Naive thymus-derived CD4-positive, alpha-beta T cell (primary cell): Measurements from ENCODE around the gene GMDS. TPM values are rescaled to one million over a fixed set of nuclear protein-coding genes. Genes with fewer than 3 reads are reported as not detected.

ENCODE experiments used
- ATAC-seq: fragments of 150-1000 bp; cut with Tn5 transposase; 2 replicates; pipeline ENCODE4 v1.10.0; 2021; ENCODE audit warnings: mild to moderate bottlenecking, moderate library complexity
- CTCF ChIA-PET: fragments of 350-600 bp; sonication (Branson Sonifier 250); formaldehyde crosslinking; loops from one replicate; lab custom pipeline; 2021; ENCODE audit warnings: antibody characterized with exemption; lab: Charles Lee
- POLR2A ChIA-PET: fragments of 350-600 bp; sonication (Branson Sonifier 250); formaldehyde crosslinking; loops from one replicate; lab custom pipeline; 2021; ENCODE audit warnings: antibody characterized with exemption, inconsistent platforms; lab: Charles Lee
- DNase-seq, 9 donors: peaks; one replicate each; pipeline versions ENCODE4 v3.0.0 to v3.0.0-alpha.2; 2020 to 2022; ENCODE audit warnings: mixed read lengths in 1 of 9
- H3K27ac ChIP-seq: one replicate; pipeline ENCODE4 v1.7.0; 2013; ENCODE audit warnings: mild to moderate bottlenecking, low read depth, low read length, moderate library complexity
- H3K27me3 ChIP-seq, 2 donors: one replicate each; pipeline ENCODE4 v1.7.0; 2013; ENCODE audit warnings: low read length in 2 of 2, mild to moderate bottlenecking in 2 of 2, moderate library complexity in 2 of 2; ENCODE audit not compliant: control insufficient read depth in 2 of 2, insufficient read depth in 2 of 2
- H3K36me3 ChIP-seq, 3 experiments: 1 replicate in 2 of 3; 2 replicates in 1 of 3; pipeline ENCODE4 v1.7.0; 2013; ENCODE audit warnings: low read length in 3 of 3, mild to moderate bottlenecking in 3 of 3, moderate library complexity in 1 of 3; ENCODE audit not compliant: insufficient read depth in 3 of 3, control insufficient read depth in 2 of 3
- H3K4me1 ChIP-seq, 2 donors: one replicate each; pipeline ENCODE4 v1.7.0; 2013; ENCODE audit warnings: low read length in 2 of 2, mild to moderate bottlenecking in 2 of 2, moderate library complexity in 1 of 2; ENCODE audit not compliant: control insufficient read depth in 2 of 2, insufficient read depth in 2 of 2
- H3K4me3 ChIP-seq: 2 replicates; pipeline ENCODE4 v1.7.0; 2013; ENCODE audit warnings: mild to moderate bottlenecking, low read length
- H3K9me3 ChIP-seq, 3 experiments: 1 replicate in 2 of 3; 2 replicates in 1 of 3; pipeline ENCODE4 v1.7.0; 2013; ENCODE audit warnings: low read length in 3 of 3; ENCODE audit not compliant: control insufficient read depth in 2 of 3
- H3K27ac Mint-ChIP-seq, 9 donors: one replicate each; pipeline ENCODE4 v1.8.0; 2020 to 2022; ENCODE audit warnings: mixed read lengths in 9 of 9, mild to moderate bottlenecking in 8 of 9, moderate library complexity in 5 of 9, inconsistent platforms in 2 of 9
- H3K27me3 Mint-ChIP-seq, 5 donors: one replicate each; pipeline ENCODE4 v1.8.0; 2021 to 2022; ENCODE audit warnings: mixed read lengths in 5 of 5, mild to moderate bottlenecking in 1 of 5
- H3K36me3 Mint-ChIP-seq, 5 donors: one replicate each; pipeline ENCODE4 v1.8.0; 2020 to 2022; ENCODE audit warnings: mixed read lengths in 5 of 5, mild to moderate bottlenecking in 3 of 5, inconsistent platforms in 1 of 5
- H3K4me1 Mint-ChIP-seq, 7 donors: one replicate each; pipeline ENCODE4 v1.8.0; 2020 to 2022; ENCODE audit warnings: mixed read lengths in 7 of 7, mild to moderate bottlenecking in 3 of 7, inconsistent platforms in 1 of 7
- H3K4me3 Mint-ChIP-seq, 10 donors: one replicate each; pipeline ENCODE4 v1.8.0; 2020 to 2022; ENCODE audit warnings: mild to moderate bottlenecking in 10 of 10, mixed read lengths in 10 of 10, moderate library complexity in 6 of 10, inconsistent platforms in 2 of 10
- H3K9me3 Mint-ChIP-seq, 11 donors: one replicate each; pipeline ENCODE4 v1.8.0; 2020 to 2022; ENCODE audit warnings: mixed read lengths in 11 of 11, mild to moderate bottlenecking in 4 of 11, inconsistent platforms in 1 of 11, moderate library complexity in 1 of 11
- intact Hi-C, 2 donors: fragments of 100-400 bp; cut with micrococcal nuclease; formaldehyde crosslinking; loops; one replicate each; pipeline ENCODE4 v1.15.1; 2023
- polyA plus RNA-seq, 2 donors: library from polyadenylated mRNA; unstranded; fragments of 300-500 nt; fragmentation: Illumina TruSeq; gene quantifications; one replicate each; pipeline ENCODE4 v1.2.3, GENCODE V29; 2021
- total RNA-seq, 6 experiments: library from RNA in 5 of 6; stranded (reverse) in 5 of 6; gene quantifications; 1 replicate in 5 of 6; 2 replicates in 1 of 6; pipeline ENCODE4 v1.2.3 and lab custom pipeline; 2021 to 2026

GMDS gene
- total and polyA plus RNA-seq, 7 experiments from 2014 or later: 12.7 to 33.9 (median 18.3) TPM

DNA sequence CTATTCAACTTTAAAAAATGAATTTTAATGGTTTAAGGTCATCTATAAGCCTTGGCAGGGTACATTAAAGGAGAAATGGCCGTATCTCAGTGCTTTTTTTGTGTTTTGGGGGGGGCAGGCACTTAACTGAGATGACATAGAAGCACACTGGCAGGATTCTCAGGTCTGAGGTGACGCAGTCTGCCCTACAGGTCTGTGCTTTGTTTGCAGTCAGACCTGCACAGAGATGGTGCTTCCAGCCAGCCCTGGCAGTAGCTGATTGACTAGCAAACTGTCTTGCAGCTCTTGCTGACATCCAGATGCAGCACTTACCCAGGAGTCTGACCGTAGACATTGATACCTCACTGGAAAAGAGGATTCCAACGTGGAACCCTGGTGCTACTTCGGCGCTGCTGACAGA is 386.5 kb downstream of the GMDS start:
- Mint-ChIP-seq H3K9me3 (no peaks in the 10 kb centered on the region), H3K4me3 (no peak overlapping the region), H3K27me3 (no peaks in the 10 kb centered on the region), H3K4me1 (peaks cover 0 to 4% (median 0%) of the 10 kb centered on the region in 7 donors), H3K27ac (no peak overlapping the region), H3K36me3 (peaks cover 0 to 13% (median 1%) of the 10 kb centered on the region in 5 donors)
- Histone ChIP-seq H3K4me1 (no peaks in the 10 kb centered on the region), H3K9me3 (no peaks in the 10 kb centered on the region), H3K4me3 (no peak overlapping the region), H3K36me3 (no peaks in the 10 kb centered on the region), H3K27me3 (no peaks in the 10 kb centered on the region), H3K27ac (no peak overlapping the region)
- intact Hi-C loops: no loop called here
- ChIA-PET POLR2A (no interaction called here), CTCF (no interaction called here)
- ATAC-seq (no peak), DNase-seq (no peak)

DNA sequence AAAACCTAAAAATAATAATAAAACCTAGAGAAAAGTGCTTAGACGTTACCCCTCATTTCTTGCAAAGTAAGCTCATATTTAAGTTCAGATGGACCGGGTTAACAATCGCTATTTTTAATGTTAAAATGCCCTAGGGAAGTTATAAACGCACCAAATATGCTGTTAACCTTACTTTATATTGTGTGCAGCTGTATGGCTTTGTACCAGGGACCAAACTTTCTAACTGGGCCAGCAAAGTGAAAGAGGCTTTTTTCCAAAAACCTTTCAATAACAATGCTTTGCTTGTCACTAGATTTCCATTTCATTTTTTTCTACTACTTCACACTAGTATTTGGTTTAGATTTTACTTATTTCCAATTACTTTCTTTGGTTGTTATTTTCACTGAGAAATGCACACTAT is 387.2 kb downstream of the GMDS start:
- Histone ChIP-seq H3K36me3 (no peaks in the 10 kb centered on the region), H3K27ac (no peak overlapping the region), H3K9me3 (no peaks in the 10 kb centered on the region), H3K4me1 (no peaks in the 10 kb centered on the region), H3K27me3 (no peaks in the 10 kb centered on the region), H3K4me3 (no peak overlapping the region)
- intact Hi-C loops: no loop called here
- no peak overlapping the region for H3K27ac Mint-ChIP-seq
- H3K4me3 Mint-ChIP-seq: no peak overlapping the region
- peaks cover 0 to 13% (median 4%) of the 10 kb centered on the region in 5 donors for H3K36me3 Mint-ChIP-seq
- H3K27me3 Mint-ChIP-seq: no peaks in the 10 kb centered on the region
- ChIA-PET POLR2A (no interaction called here), CTCF (no interaction called here)
- H3K9me3 Mint-ChIP-seq: no peaks in the 10 kb centered on the region
- peaks cover 0 to 4% (median 0%) of the 10 kb centered on the region in 7 donors for H3K4me1 Mint-ChIP-seq
- no peak for DNase-seq
- no peak for ATAC-seq

DNA sequence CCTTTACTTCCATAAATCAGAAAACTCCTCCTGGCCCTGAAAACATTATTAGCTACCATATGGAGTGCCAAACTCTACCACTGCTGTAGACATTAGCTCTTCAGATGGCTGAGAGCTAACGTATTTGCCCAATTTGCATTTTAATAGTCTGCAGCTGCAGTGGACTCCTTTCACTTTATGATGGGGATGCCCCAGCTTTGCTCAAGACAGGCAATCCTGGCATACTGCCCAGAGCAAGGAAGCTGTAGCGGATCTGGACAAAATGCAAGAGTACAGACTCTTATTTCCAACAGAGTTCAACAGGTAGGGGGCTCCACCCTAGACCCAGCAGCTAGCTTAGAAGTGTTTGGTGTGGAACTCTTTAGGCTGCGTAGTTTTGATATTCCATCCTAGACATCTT is 389.0 kb downstream of the GMDS start:
- Mint-ChIP-seq H3K9me3 (no peaks in the 10 kb centered on the region), H3K27ac (no peak overlapping the region), H3K4me3 (no peak overlapping the region), H3K36me3 (peaks cover 0 to 10% (median 4%) of the 10 kb centered on the region in 5 donors), H3K27me3 (no peaks in the 10 kb centered on the region), H3K4me1 (peaks cover 0 to 4% (median 0%) of the 10 kb centered on the region in 7 donors)
- intact Hi-C loops: no loop called here
- H3K27ac ChIP-seq: no peak overlapping the region
- no peak for DNase-seq
- H3K27me3 ChIP-seq: no peaks in the 10 kb centered on the region
- no peaks in the 10 kb centered on the region for H3K9me3 ChIP-seq
- ChIA-PET POLR2A (no interaction called here), CTCF (no interaction called here)
- H3K4me3 ChIP-seq: no peak overlapping the region
- H3K36me3 ChIP-seq: no peaks in the 10 kb centered on the region
- peak; percentile 27 for ATAC-seq
- H3K4me1 ChIP-seq: no peaks in the 10 kb centered on the region

DNA sequence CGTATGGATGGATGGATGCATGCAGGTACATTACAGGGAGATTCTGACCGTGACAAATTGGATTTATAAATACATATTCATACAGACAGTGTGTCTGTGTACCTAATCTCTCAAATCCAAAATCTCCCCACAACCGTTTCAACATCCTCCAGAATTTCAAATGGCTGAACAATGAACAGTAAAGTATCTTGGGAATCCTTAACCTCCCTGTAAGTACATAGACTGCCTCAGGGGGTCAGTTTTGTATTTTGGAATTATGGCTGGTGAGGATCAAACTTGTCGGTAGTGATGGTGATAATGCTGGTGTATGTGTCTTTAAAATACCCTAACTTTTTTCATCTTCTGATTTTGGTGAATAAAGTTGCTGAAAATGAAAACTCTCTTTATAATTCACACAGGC is 389.5 kb downstream of the GMDS start:
- intact Hi-C loops: no loop called here
- H3K4me3 ChIP-seq: no peak overlapping the region
- DNase-seq: no peak
- Mint-ChIP-seq H3K27ac (no peak overlapping the region), H3K4me1 (peaks cover 0 to 4% (median 0%) of the 10 kb centered on the region in 7 donors), H3K4me3 (no peak overlapping the region), H3K27me3 (no peaks in the 10 kb centered on the region), H3K36me3 (peaks cover 0 to 7% (median 4%) of the 10 kb centered on the region in 5 donors), H3K9me3 (no peaks in the 10 kb centered on the region)
- ATAC-seq: no peak
- ChIA-PET CTCF (no interaction called here), POLR2A (no interaction called here)
- no peaks in the 10 kb centered on the region for H3K9me3 ChIP-seq
- no peaks in the 10 kb centered on the region for H3K36me3 ChIP-seq
- no peak overlapping the region for H3K27ac ChIP-seq
- no peaks in the 10 kb centered on the region for H3K27me3 ChIP-seq
- no peaks in the 10 kb centered on the region for H3K4me1 ChIP-seq

DNA sequence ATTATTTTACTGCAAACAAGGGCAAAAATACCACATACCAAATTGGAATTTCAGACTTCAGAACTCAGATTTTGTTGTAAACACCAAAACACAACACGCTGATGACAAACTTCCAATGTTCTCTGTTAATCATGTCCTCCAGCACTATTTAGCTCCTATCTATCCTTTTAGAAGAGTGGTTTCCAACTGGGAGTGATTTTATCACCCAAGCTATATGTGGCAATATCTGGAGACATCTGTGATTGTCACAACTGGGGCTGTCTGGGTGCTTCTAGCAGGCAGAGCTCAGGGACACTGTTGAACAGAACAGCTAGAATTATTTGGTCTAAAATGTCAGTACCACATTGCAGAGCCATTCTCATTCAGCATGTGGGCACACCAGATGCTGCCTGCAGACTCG is 391.1 kb downstream of the GMDS start:
- intact Hi-C loops: no loop called here
- DNase-seq (no peak), ATAC-seq (no peak)
- Mint-ChIP-seq H3K4me3 (no peak overlapping the region), H3K36me3 (peaks cover 0 to 12% (median 4%) of the 10 kb centered on the region in 5 donors), H3K27me3 (no peaks in the 10 kb centered on the region), H3K27ac (no peak overlapping the region), H3K4me1 (peaks cover 0 to 4% (median 0%) of the 10 kb centered on the region in 7 donors), H3K9me3 (no peaks in the 10 kb centered on the region)
- POLR2A ChIA-PET: no interaction called here
- Histone ChIP-seq H3K27me3 (no peaks in the 10 kb centered on the region), H3K36me3 (no peaks in the 10 kb centered on the region), H3K27ac (no peak overlapping the region), H3K9me3 (no peaks in the 10 kb centered on the region), H3K4me1 (no peaks in the 10 kb centered on the region), H3K4me3 (no peak overlapping the region)
- CTCF ChIA-PET: no interaction called here

DNA sequence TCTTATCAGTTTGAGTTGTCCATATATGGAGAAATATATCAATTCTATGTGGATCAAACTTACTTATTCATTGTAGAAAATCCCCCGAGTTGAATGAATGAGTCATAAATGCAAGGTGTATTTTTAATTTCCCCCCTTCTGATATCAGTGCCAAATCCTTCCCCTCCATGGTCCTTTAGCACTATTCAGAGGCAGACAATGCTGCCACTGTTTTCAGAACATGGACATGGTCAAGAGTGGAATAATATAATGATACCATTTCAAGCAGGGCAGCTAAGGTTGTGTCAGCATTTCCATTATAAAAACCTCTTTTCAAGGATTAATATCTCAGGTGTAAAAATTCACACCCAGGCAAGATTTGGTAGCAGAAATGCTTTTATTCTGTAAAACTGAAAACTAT is 391.6 kb downstream of the GMDS start:
- CTCF ChIA-PET: no interaction called here
- H3K36me3 Mint-ChIP-seq: peaks cover 0 to 12% (median 4%) of the 10 kb centered on the region in 5 donors
- peaks cover 0 to 4% (median 0%) of the 10 kb centered on the region in 7 donors for H3K4me1 Mint-ChIP-seq
- H3K27me3 ChIP-seq: no peaks in the 10 kb centered on the region
- intact Hi-C loops: no loop called here
- DNase-seq (no peak), ATAC-seq (no peak)
- POLR2A ChIA-PET: no interaction called here
- H3K27me3 Mint-ChIP-seq: no peaks in the 10 kb centered on the region
- H3K4me3 Mint-ChIP-seq: no peak overlapping the region
- no peak overlapping the region for H3K4me3 ChIP-seq
- H3K9me3 ChIP-seq: no peaks in the 10 kb centered on the region
- no peaks in the 10 kb centered on the region for H3K36me3 ChIP-seq
- no peaks in the 10 kb centered on the region for H3K9me3 Mint-ChIP-seq
- no peaks in the 10 kb centered on the region for H3K4me1 ChIP-seq
- no peak overlapping the region for H3K27ac ChIP-seq
- no peak overlapping the region for H3K27ac Mint-ChIP-seq

DNA sequence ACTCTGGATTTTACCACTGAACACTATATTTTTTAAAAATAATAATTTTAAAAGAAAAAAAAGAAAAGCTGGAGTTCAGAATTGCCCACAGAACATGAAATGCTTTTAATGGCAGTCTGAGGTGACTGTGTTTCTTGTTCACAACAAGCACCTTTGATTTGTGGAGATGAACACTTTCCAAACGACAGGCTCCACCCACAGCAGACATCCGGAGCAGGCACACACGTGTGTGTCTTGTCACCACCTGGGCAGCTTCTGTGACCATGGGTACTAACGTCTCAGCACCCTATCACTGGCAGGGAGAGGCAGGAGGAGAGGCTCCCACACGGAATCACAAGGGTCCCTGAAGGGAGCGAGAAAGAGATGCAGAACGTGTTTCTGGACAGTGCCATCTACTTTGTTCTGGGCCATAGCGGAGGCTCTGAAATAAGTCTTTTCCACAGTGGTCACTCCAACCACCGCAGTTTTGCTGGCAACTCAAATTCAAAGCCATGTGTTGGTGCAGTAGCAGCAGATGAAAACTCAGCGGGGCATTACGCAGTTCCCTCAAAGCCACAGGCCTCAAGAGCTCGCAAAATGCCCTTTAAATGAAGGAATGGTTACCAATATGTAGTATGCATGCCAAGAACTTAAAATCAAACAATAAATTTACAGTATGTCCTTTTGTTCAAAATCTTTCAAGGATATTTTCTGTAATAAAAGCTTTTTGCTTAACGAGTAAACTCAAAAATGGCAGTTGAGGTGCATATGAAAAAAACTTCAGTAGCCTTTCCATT is 393.5 kb downstream of the GMDS start:
- Histone ChIP-seq H3K36me3 (no peaks in the 10 kb centered on the region), H3K27ac (no peak overlapping the region), H3K4me3 (no peak overlapping the region), H3K9me3 (no peaks in the 10 kb centered on the region), H3K27me3 (no peaks in the 10 kb centered on the region), H3K4me1 (no peaks in the 10 kb centered on the region)
- DNase-seq: no peak
- intact Hi-C loops: no loop called here
- peaks cover 0 to 3% (median 0%) of the 10 kb centered on the region in 11 donors for H3K9me3 Mint-ChIP-seq
- no peak overlapping the region for H3K4me3 Mint-ChIP-seq
- ChIA-PET POLR2A (no interaction called here), CTCF (interaction anchor here (0.6 kb wide), 1 partner anchor 7 kb away, joined by 4 read pairs; no protein-coding TSS in a partner anchor)
- no peaks in the 10 kb centered on the region for H3K27me3 Mint-ChIP-seq
- no peak overlapping the region for H3K27ac Mint-ChIP-seq
- H3K4me1 Mint-ChIP-seq: peaks cover 0 to 5% (median 0%) of the 10 kb centered on the region in 7 donors
- H3K36me3 Mint-ChIP-seq: peaks cover 0 to 29% (median 12%) of the 10 kb centered on the region in 5 donors
- ATAC-seq: no peak
